PC-3 (cell line): ENCODE data around the gene SLC35F2. TPM values are rescaled to one million over a fixed set of nuclear protein-coding genes. Genes with fewer than 3 reads are reported as not detected.
A peak's percentile ranks its signal among the peaks of the same experiment; 100 is the strongest.

Experiments used
- ATAC-seq: fragments of 200-7000 bp; cut with Tn5 transposase; 2 replicates; pipeline ENCODE4 v1.9.1; 2020; ENCODE audit warnings: mild to moderate bottlenecking, moderate library complexity
- BruUV-seq: library from RNA; stranded (reverse); fragments of 400-500 nt; replicated peaks from 2 replicates; lab custom pipeline; 2021; lab: Mats Ljungman, UMichigan
- CTCF ChIA-PET: fragments of 300-600 bp; sonication (Branson Sonifier 250); formaldehyde crosslinking; loops from one replicate; lab custom pipeline; 2022; ENCODE audit warnings: antibody characterized with exemption; lab: Charles Lee
- POLR2A ChIA-PET: fragments of 300-600 bp; sonication (Branson Sonifier 250); formaldehyde crosslinking; loops from one replicate; lab custom pipeline; 2022; ENCODE audit warnings: antibody characterized with exemption; ENCODE audit not compliant: unreplicated experiment; lab: Charles Lee
- DNase-seq: peaks from one replicate; pipeline ENCODE4 v3.0.0-alpha.2; 2015
- H2AFZ ChIP-seq: fragments of 300-600 bp; sonication (generic); 2 replicates; pipeline ENCODE4 v1.6.0; 2016; ENCODE audit warnings: antibody characterized with exemption, low read length
- H3F3A ChIP-seq: fragments of 300-600 bp; sonication (generic); one replicate; pipeline ENCODE4 v1.6.0; 2017; ENCODE audit warnings: antibody characterized with exemption, low read length, control low read depth, mild to moderate bottlenecking; ENCODE audit not compliant: unreplicated experiment
- H3K27ac ChIP-seq: fragments of 300-600 bp; sonication (generic); 2 replicates; pipeline ENCODE4 v1.5.1; 2016; ENCODE audit warnings: mild to moderate bottlenecking, low read length
- H3K27me3 ChIP-seq: fragments of 300-600 bp; sonication (generic); 2 replicates; pipeline ENCODE4 v1.6.1; 2016; ENCODE audit warnings: low read length, mixed read lengths
- H3K36me3 ChIP-seq: fragments of 300-600 bp; sonication (generic); 2 replicates; pipeline ENCODE4 v1.6.1; 2016; ENCODE audit warnings: low read depth, mixed run types, low read length, mixed read lengths
- H3K4me1 ChIP-seq: fragments of 300-600 bp; sonication (generic); 2 replicates; pipeline ENCODE4 v1.5.1; 2016; ENCODE audit warnings: low read length; ENCODE audit not compliant: insufficient read depth
- H3K4me2 ChIP-seq: fragments of 300-600 bp; sonication (generic); 2 replicates; pipeline ENCODE4 v1.6.0; 2016; ENCODE audit warnings: low read length
- H3K4me3 ChIP-seq: fragments of 300-600 bp; sonication (generic); 2 replicates; pipeline ENCODE4 v1.5.1; 2016; ENCODE audit warnings: mild to moderate bottlenecking, low read length, mixed read lengths
- H3K79me2 ChIP-seq: fragments of 300-600 bp; sonication (generic); 2 replicates; pipeline ENCODE4 v1.6.1; 2017; ENCODE audit warnings: low read length, mixed read lengths
- H3K9ac ChIP-seq: fragments of 300-600 bp; sonication (generic); 2 replicates; pipeline ENCODE4 v1.6.0; 2016; ENCODE audit warnings: mild to moderate bottlenecking, low read length
- H3K9me2 ChIP-seq: fragments of 300-600 bp; sonication (generic); replicated peaks from 2 replicates; pipeline ENCODE4 v1.6.1; 2016; ENCODE audit warnings: mixed run types, low read length, mixed read lengths
- H3K9me3 ChIP-seq: fragments of 300-600 bp; sonication (generic); 2 replicates; pipeline ENCODE4 v1.6.1; 2016; ENCODE audit warnings: low read length, mixed read lengths
- H4K20me1 ChIP-seq: fragments of 300-600 bp; sonication (generic); 2 replicates; pipeline ENCODE4 v1.6.1; 2016; ENCODE audit warnings: low read length, mixed read lengths
- EZH2 ChIP-seq: fragments of 300-600 bp; sonication (generic); IDR thresholded peaks from one replicate; pipeline ENCODE4 v1.6.1; 2017; ENCODE audit warnings: antibody characterized with exemption, mild to moderate bottlenecking, low read length; ENCODE audit not compliant: unreplicated experiment
- EZH2phosphoT487 ChIP-seq: fragments of 300-600 bp; sonication (generic); IDR thresholded peaks from 2 replicates; pipeline ENCODE4 v1.6.1; 2018; ENCODE audit warnings: mild to moderate bottlenecking, antibody characterized with exemption, low read length, borderline replicate concordance
- intact Hi-C: fragments of 100-400 bp; cut with micrococcal nuclease; formaldehyde crosslinking; loops from 2 replicates; pipeline ENCODE4 v1.9.0; 2023
- total RNA-seq: library from RNA; depleted of rRNA; stranded (reverse); fragments of >200 nt; gene quantifications from 2 replicates; pipeline ENCODE4 v1.2.3, GENCODE V29; 2014
- TF ChIP-seq, protein P1 (sequence below): fragments of 300-600 bp; sonication (generic); conservative IDR thresholded peaks from 2 replicates; pipeline ENCODE4 v1.5.1; 2017; ENCODE audit warnings: antibody characterized with exemption, low read depth, mild to moderate bottlenecking, low read length

The SLC35F2 gene
- total RNA-seq, 1 experiment from 2014 or later: 210 TPM

- Histone ChIP-seq H2AFZ (no peak overlapping the region), H3K9me3 (no peaks in the 10 kb centered on the region), H3F3A (no peaks in the 10 kb centered on the region), H3K4me2 (peak overlapping the region; percentile 79), H3K4me1 (peaks cover 20% of the 10 kb centered on the region), H3K9ac (no peak overlapping the region), H3K36me3 (peaks cover 14% of the 10 kb centered on the region), H3K4me3 (peak overlapping the region; percentile 81), H3K27me3 (no peaks in the 10 kb centered on the region), H3K27ac (peak overlapping the region; percentile 60), H3K79me2 (peaks cover 82% of the 10 kb centered on the region), H4K20me1 (peaks cover 31% of the 10 kb centered on the region), H3K9me2 (no peaks in the 10 kb centered on the region)
- ChIA-PET CTCF (no interaction called here), POLR2A (no interaction called here)
- no TSS peak for BruUV-seq
- TF ChIP-seq EZH2: no peak
- no peak for TF ChIP-seq EZH2phosphoT487
- TF ChIP-seq, protein P1, sequence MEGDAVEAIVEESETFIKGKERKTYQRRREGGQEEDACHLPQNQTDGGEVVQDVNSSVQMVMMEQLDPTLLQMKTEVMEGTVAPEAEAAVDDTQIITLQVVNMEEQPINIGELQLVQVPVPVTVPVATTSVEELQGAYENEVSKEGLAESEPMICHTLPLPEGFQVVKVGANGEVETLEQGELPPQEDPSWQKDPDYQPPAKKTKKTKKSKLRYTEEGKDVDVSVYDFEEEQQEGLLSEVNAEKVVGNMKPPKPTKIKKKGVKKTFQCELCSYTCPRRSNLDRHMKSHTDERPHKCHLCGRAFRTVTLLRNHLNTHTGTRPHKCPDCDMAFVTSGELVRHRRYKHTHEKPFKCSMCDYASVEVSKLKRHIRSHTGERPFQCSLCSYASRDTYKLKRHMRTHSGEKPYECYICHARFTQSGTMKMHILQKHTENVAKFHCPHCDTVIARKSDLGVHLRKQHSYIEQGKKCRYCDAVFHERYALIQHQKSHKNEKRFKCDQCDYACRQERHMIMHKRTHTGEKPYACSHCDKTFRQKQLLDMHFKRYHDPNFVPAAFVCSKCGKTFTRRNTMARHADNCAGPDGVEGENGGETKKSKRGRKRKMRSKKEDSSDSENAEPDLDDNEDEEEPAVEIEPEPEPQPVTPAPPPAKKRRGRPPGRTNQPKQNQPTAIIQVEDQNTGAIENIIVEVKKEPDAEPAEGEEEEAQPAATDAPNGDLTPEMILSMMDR: no peak
- ATAC-seq (peak; percentile 5; the same call in 1 of the 2 replicates), DNase-seq (no peak)
- intact Hi-C loops: no loop called here
Measured at GRCh38 chr11:107856180-107856980, 2.2 kb downstream of the SLC35F2 start.

- CTCF ChIA-PET: no interaction called here
- intact Hi-C loops: no loop called here
- H3K9me3 ChIP-seq: no peaks in the 10 kb centered on the region
- peaks cover 53% of the 10 kb centered on the region for H4K20me1 ChIP-seq
- TF ChIP-seq EZH2phosphoT487 (no peak), EZH2 (no peak)
- TF ChIP-seq, protein P1: no peak
- BruUV-seq: no TSS peak
- ATAC-seq (no peak), DNase-seq (no peak)
- H3K4me1 ChIP-seq: peaks cover 15% of the 10 kb centered on the region
- no peak overlapping the region for H3K4me3 ChIP-seq
- no peak overlapping the region for H3K9ac ChIP-seq
- no peaks in the 10 kb centered on the region for H3K27me3 ChIP-seq
- no peaks in the 10 kb centered on the region for H3K9me2 ChIP-seq
- POLR2A ChIA-PET: interaction anchor here (0.6 kb wide), 1 partner anchor 27 kb away, joined by 15 read pairs; no protein-coding TSS in a partner anchor
- H2AFZ ChIP-seq: no peak overlapping the region
- H3F3A ChIP-seq: no peaks in the 10 kb centered on the region
- no peak overlapping the region for H3K27ac ChIP-seq
- no peak overlapping the region for H3K4me2 ChIP-seq
- H3K36me3 ChIP-seq: peaks cover 18% of the 10 kb centered on the region
- H3K79me2 ChIP-seq: peaks cover 100% of the 10 kb centered on the region
Measured at GRCh38 chr11:107853070-107853469, 5.5 kb downstream of the SLC35F2 start.

- no peak overlapping the region for H3K9ac ChIP-seq
- peaks cover 100% of the 10 kb centered on the region for H3K79me2 ChIP-seq
- DNase-seq: no peak
- no peaks in the 10 kb centered on the region for H3K27me3 ChIP-seq
- CTCF ChIA-PET: no interaction called here
- no peaks in the 10 kb centered on the region for H3K9me2 ChIP-seq
- H3K36me3 ChIP-seq: peaks cover 22% of the 10 kb centered on the region
- ATAC-seq: no peak
- H3K9me3 ChIP-seq: no peaks in the 10 kb centered on the region
- H3K27ac ChIP-seq: no peak overlapping the region
- POLR2A ChIA-PET: no interaction called here
- H3K4me1 ChIP-seq: peaks cover 15% of the 10 kb centered on the region
- no peaks in the 10 kb centered on the region for H3F3A ChIP-seq
- no peak overlapping the region for H3K4me2 ChIP-seq
- no peak overlapping the region for H2AFZ ChIP-seq
- peaks cover 66% of the 10 kb centered on the region for H4K20me1 ChIP-seq
- no TSS peak for BruUV-seq
- TF ChIP-seq, protein P1: no peak
- TF ChIP-seq EZH2phosphoT487 (no peak), EZH2 (no peak)
- intact Hi-C loops: no loop called here
- no peak overlapping the region for H3K4me3 ChIP-seq
Measured at GRCh38 chr11:107851704-107852310, 6.8 kb downstream of the SLC35F2 start.
